GM12874 (cell line): Measurements from ENCODE around the gene NR1H3.

Experiments
- CTCF ChIP-seq: IDR thresholded peaks from 2 replicates; pipeline ENCODE4 v1.5.1; 2011; ENCODE audit warnings: low read depth, mild to moderate bottlenecking, control low read depth, low read length, moderate library complexity; ENCODE audit not compliant: insufficient read depth

The NR1H3 gene

DNA sequence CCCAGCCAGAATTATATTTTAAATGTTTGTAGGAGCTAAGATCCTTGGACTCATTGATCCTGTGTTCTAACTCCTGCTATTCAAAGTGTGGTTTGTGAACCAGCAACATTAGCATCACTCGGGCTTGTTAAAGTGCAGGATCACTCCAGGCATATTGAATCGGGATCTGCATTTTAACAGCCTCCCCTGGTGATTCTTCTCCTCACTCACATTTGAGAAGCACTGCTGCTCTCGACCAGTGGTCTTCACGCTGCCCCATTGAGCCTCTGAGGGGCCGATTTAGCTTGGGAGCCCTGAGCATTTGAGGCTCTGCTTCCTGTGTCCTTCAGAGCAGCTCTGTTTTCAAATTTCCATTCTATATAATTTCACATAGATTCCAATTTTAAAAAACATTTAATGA is 23.1 kb downstream of the NR1H3 start:
- no peak for TF ChIP-seq CTCF

DNA sequence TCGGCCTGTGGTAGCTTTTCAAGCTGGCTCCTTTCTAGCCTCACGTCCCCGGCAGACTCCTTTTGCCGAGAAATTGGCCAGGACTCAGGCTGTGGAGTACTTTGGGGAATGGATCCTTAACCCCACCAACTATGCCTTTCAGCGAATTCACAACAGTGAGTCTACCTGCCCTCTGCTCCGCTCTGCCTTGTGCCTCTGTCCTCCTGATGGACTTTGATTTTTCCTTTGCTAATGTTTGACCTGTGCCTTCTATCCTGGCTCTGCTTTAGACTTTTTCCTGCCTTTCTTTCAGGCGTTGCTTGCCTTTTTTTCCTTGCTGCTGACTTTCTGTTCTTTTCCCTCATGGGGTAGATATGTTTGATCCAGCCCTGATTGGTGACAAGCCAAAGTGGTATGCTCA is 24.7 kb downstream of the NR1H3 start:
- TF ChIP-seq CTCF, result no peak

DNA sequence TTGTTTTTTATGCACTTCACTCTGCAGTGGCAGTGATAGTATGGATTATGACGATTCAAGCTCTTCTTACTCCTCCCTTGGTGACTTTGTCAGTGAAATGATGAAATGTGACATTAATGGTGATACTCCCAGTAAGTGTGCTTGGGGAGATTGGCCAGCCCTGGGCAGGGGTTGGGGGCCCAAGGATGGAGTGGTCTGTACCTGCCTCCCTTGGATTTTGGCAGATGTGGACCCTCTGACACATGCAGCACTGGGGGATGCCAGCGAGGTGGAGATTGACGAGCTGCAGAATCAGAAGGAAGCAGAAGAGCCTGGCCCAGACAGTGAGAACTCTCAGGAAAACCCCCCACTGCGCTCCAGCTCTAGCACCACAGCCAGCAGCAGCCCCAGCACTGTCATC is 26.4 kb downstream of the NR1H3 start:
- TF ChIP-seq CTCF, result no peak

DNA sequence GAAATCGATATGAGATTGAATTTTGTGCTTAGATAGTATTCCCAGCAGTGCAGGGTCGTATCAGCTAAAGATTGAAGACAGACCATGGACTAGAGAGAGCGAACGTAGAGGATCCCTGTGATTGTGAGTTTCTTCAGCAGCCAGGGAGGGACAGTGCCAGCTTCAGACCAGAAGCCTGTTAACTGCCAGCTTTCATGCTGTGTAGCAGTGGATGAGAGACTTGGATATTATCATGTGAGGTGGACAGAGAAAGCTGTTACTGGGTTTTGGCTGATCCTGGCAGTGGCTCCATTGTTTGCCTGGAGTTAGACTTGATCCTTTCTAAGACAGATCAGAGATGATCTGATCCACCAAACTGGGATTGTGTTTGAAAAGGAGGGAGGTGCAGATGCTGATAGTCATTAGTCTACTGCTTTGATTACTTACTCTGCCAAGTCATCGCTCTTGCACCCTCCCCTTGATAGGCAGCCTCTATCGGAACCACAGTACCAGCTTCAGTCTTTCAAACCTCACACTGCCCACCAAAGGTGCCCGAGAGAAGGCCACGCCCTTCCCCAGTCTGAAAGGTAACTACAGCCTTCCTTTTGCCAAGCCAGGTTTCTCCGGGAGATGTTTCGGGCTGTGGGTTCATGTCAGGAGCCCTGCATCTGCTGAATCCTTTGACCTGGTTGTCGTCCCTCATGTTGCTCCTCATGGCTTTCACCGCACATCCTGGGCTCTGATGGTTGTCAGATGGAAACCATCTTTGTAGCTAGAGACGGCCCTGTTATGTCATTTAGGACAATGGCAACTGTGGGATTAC is 28.4 kb downstream of the NR1H3 start:
- no peak for TF ChIP-seq CTCF

DNA sequence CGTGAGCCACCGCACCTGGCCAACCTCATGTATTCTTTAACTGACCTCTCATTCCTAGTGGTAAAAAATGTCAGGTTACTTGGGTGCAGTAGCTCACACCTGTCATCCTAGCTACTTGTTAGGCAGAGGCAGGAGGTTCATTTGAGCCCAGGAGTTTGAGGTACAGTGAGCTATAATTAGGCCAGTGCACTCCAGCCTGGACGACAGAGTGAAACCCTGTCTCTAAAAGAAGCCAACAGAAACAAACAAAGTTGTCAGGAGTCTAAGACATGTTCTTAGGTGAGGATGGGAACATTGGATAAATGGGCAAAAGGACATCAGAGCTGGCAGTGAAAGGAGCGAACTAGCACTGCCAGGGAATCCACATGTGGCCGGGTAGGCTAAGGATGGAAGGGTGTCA is 30.3 kb downstream of the NR1H3 start:
- no peak for TF ChIP-seq CTCF

GRCh38 chr11:47289856-47290255 is 32.1 kb downstream of the NR1H3 start:
- no peak for TF ChIP-seq CTCF

DNA sequence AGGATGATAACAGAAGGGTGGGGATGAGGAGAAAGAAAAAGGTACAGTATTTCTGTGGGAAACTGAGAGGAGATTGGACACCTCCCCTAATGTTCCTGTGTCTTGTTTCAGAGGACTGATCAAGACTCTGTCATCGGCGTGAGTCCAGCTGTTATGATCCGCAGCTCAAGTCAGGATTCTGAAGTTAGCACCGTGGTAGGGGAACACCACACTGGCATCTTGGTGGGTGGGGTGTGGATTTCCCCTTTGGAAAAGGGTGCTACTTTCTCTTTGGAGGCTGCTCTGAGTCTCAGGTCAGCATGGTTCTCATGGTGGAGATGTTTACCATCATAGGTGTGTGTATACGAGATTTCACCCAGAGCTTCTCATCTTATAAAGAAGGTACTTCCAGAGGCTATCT is 37.6 kb downstream of the NR1H3 start:
- TF ChIP-seq CTCF, result no peak
